K562 (cell line): ENCODE results near the gene IPO9. TPM values are rescaled to one million over a fixed set of nuclear protein-coding genes. Genes with fewer than 3 reads are reported as not detected.

Source experiments
- ATAC-seq: fragments of 200-7000 bp; cut with Tn5 transposase; 3 replicates; pipeline ENCODE4 v1.9.1; 2020; ENCODE audit warnings: moderate library complexity
- BruUV-seq: library from RNA; stranded (reverse); fragments of 400-500 nt; replicated peaks from 2 replicates; lab custom pipeline; 2021; lab: Mats Ljungman, UMichigan
- CTCF ChIA-PET: fragments of 300-600 bp; formaldehyde crosslinking; extraction: SDS; loops from one replicate; lab custom pipeline; 2021; ENCODE audit warnings: low intra/inter-chr PET ratio; lab: Yijun Ruan, JAX
- POLR2A ChIA-PET: fragments of 300-600, 350-650 bp; sonication (Branson Sonifier 250); formaldehyde crosslinking; extraction: SDS; loops from one replicate; lab custom pipeline; 2021; ENCODE audit warnings: antibody characterized with exemption, inconsistent platforms; lab: Yijun Ruan, JAX
- DNase-seq, 4 experiments: peaks; one replicate each; pipeline versions ENCODE4 v3.0.0 to v3.0.0-alpha.2; 2011 to 2018; ENCODE audit warnings: low spot score in 3 of 4, mixed read lengths in 3 of 4; ENCODE audit errors: extremely low read depth in 1 of 4
- FAIRE-seq: peaks from 2 replicates; lab custom pipeline; 2011; peaks lifted over from hg19 to GRCh38; lab: Jason Lieb, UNC
- H2AFZ ChIP-seq: 2 replicates; pipeline ENCODE4 v1.6.0; 2011; ENCODE audit warnings: low read depth, low read length, control low read depth, inconsistent platforms
- H3K27ac ChIP-seq: fragments of 200-600 bp; 3 replicates; pipeline ENCODE4 v1.8.0; 2011; ENCODE audit warnings: low read depth, mild to moderate bottlenecking, control low read depth, inconsistent platforms, low read length, moderate library complexity, mixed read lengths; ENCODE audit errors: extremely low read depth
- H3K27me3 ChIP-seq, 2 experiments: fragments of 300-600 bp in 1 of 2; 2 replicates in 1 of 2; 3 replicates in 1 of 2; pipeline versions ENCODE4 v1.6.0 to v1.8.0; 2011; ENCODE audit warnings: inconsistent platforms in 2 of 2, low read length in 2 of 2, mild to moderate bottlenecking in 1 of 2, mixed read lengths in 1 of 2, moderate library complexity in 1 of 2; ENCODE audit not compliant: control insufficient read depth in 2 of 2, insufficient read depth in 2 of 2
- H3K36me3 ChIP-seq: fragments of 300-600 bp; 3 replicates; pipeline ENCODE4 v1.8.0; 2011; ENCODE audit warnings: mild to moderate bottlenecking, low read length, inconsistent platforms; ENCODE audit not compliant: control insufficient read depth, insufficient read depth
- H3K4me1 ChIP-seq, 2 experiments: fragments of 200-600 bp in 1 of 2; replicated peaks in 1 of 2; 2 replicates in 1 of 2; 3 replicates in 1 of 2; pipeline versions ENCODE4 v1.5.1 to v1.8.0; 2011; ENCODE audit warnings: inconsistent platforms in 2 of 2, low read length in 2 of 2, mild to moderate bottlenecking in 1 of 2, mixed read lengths in 1 of 2, moderate library complexity in 1 of 2; ENCODE audit not compliant: control insufficient read depth in 2 of 2, insufficient read depth in 2 of 2
- H3K4me2 ChIP-seq: 2 replicates; pipeline ENCODE4 v1.6.1; 2011; ENCODE audit warnings: low read length, control low read depth, inconsistent platforms, mixed read lengths; ENCODE audit not compliant: insufficient read depth
- H3K4me3 ChIP-seq: fragments of 200-600 bp; sonication (generic), shearing (Covaris generic); 2 replicates; pipeline ENCODE4 v1.5.1; 2016; ENCODE audit warnings: control low read depth, inconsistent platforms
- H3K79me2 ChIP-seq: fragments of 200-600 bp; 3 replicates; pipeline ENCODE4 v1.8.0; 2011; ENCODE audit warnings: low read length, inconsistent platforms; ENCODE audit not compliant: control insufficient read depth, insufficient read depth
- H3K9ac ChIP-seq, 2 experiments: 2 replicates each; pipeline versions ENCODE4 v1.6.0 to v1.6.1; 2011; ENCODE audit warnings: low read depth in 2 of 2, low read length in 2 of 2, control low read depth in 1 of 2, inconsistent platforms in 1 of 2, mild to moderate bottlenecking in 1 of 2, mixed read lengths in 1 of 2; ENCODE audit not compliant: insufficient read depth in 1 of 2
- H3K9me1 ChIP-seq: one replicate; pipeline ENCODE4 v1.6.0; 2011; ENCODE audit warnings: inconsistent platforms, mild to moderate bottlenecking, low read length, moderate library complexity; ENCODE audit not compliant: control insufficient read depth, insufficient read depth
- H3K9me3 ChIP-seq: replicated peaks from 2 replicates; pipeline ENCODE4 v1.5.1; 2011; ENCODE audit warnings: low read depth, low read length, inconsistent platforms; ENCODE audit not compliant: control insufficient read depth, insufficient read depth
- H4K20me1 ChIP-seq: replicated peaks from 2 replicates; pipeline ENCODE4 v1.6.1; 2011; ENCODE audit warnings: low read length, inconsistent platforms, mixed read lengths; ENCODE audit not compliant: control insufficient read depth, insufficient read depth
- KDM1A ChIP-seq, 2 experiments: fragments of 450-650 bp; IDR thresholded peaks; 2 replicates each; pipeline ENCODE4 v1.6.1; 2016; ENCODE audit warnings: mild to moderate bottlenecking in 2 of 2
- NR2C1 ChIP-seq, 2 experiments: fragments of 450-650 bp; IDR thresholded peaks; 2 replicates each; pipeline ENCODE4 v1.6.1; 2017; ENCODE audit warnings: mild to moderate bottlenecking in 2 of 2, antibody characterized with exemption in 1 of 2, inconsistent platforms in 1 of 2, missing compliant biosample characterization in 1 of 2, missing genetic modification characterization in 1 of 2
- NR2C2 ChIP-seq, 2 experiments: fragments of 200-800 bp in 1 of 2; sonication (Bioruptor generic) in 1 of 2; sonication (generic) in 1 of 2; formaldehyde crosslinking in 1 of 2; IDR thresholded peaks; 2 replicates each; pipeline versions ENCODE4 v1.6.1 to v1.8.0; 2016 to 2022; ENCODE audit warnings: mild to moderate bottlenecking in 1 of 2, missing compliant biosample characterization in 1 of 2, missing genetic modification characterization in 1 of 2, missing genetic modification reagents in 1 of 2
- OTX1 ChIP-seq: fragments of 450-650 bp; formaldehyde crosslinking; IDR thresholded peaks from 2 replicates; pipeline ENCODE4 v1.4.0; 2022; ENCODE audit warnings: mild to moderate bottlenecking
- WGBS: fragments of 100-300 bp; shearing (Covaris generic); methylation state at CpG from one replicate; pipeline ENCODE4 v1.1.6; 2016; ENCODE audit warnings: low coverage, mixed read lengths; ENCODE audit not compliant: insufficient coverage; ENCODE audit errors: missing lambda C conversion rate; 5-methylcytosine and 5-hydroxymethylcytosine counted together
- in situ Hi-C: fragments of 300-500 bp; cut with MboI; formaldehyde crosslinking; loops from 4 replicates; pipeline ENCODE4 v1.15.0; 2018; ENCODE audit warnings: inconsistent platforms, mixed read lengths
- intact Hi-C: fragments of 100-400 bp; cut with micrococcal nuclease; formaldehyde crosslinking; loops from 2 replicates; pipeline ENCODE4 v1.14.2; 2022
- polyA plus RNA-seq, 8 experiments: library from polyadenylated mRNA; depleted of rRNA in 4 of 8; stranded (reverse) in 5 of 8; unstranded in 3 of 8; fragments of >200 nt; fragmentation: Nextera tagmentation in 2 of 8; fragmentation: Illumina TruSeq in 1 of 8; extraction: Ambion mirVana in 2 of 8; extraction: Trizol in 1 of 8; gene quantifications; 2 replicates each; pipeline versions ENCODE4 v1.2.1 to v1.2.3, GENCODE V29; 2011 to 2014; ENCODE audit warnings: inconsistent platforms in 1 of 8, missing spikeins in 1 of 8
- total RNA-seq, 7 experiments: library from RNA; depleted of rRNA in 6 of 7; stranded (reverse); fragments of >200 nt in 6 of 7; fragmentation: Illumina TruSeq in 2 of 7; extraction: Trizol in 2 of 7; gene quantifications; 2 replicates each; pipeline versions ENCODE4 v1.2.1 to v1.2.3, GENCODE V29; 2011 to 2021; ENCODE audit warnings: low replicate concordance in 1 of 7

Gene IPO9
- total and polyA plus RNA-seq, 9 of the 15 experiments (the other 6 are each of a cell fraction or from before 2014, with no cell fraction given), result 27.9 to 78.6 (median 43.9) TPM

DNA sequence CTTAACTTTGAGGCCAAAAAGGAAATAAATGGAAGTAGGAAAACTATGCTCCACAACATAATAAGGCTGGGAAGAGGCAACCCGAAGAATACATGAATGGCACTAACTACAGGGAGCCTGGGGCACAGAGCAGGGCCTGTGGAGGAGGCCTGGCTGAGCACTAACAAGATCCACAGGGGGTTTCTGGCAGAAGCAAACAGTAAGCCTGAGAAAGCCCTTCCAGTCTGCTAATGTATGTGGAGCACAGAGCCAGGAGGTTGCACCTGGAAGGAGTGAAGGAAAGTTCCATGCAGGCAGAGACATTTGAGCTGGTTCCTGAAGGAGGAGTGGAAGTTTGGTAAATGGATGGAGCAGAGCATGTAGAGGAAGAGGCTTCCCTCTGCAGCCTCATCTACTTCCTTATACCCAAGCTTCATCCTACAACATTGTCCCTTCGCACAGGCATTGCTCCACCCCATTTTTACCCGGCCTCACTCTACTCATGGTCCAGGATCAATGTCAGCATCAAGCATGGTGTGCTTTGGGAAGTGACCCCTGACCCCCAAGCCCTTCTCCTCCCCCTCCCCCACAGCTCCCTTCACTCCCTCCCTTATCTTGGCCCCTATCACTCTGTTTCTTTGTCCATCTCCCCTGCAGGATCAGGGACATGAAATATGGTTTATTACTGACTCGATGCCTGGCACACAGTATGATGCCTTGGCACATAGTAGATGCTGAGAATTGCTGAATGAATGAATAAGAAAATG, 83.0 kb downstream of the IPO9 start:
- POLR2A ChIA-PET, result interaction anchor here (0.9 to 1.8 kb wide), 4 partner anchors 8 to 50 kb away, joined by 3 to 10 read pairs (median 6); partner anchors contain the start of gene TIMM17A
- H2AFZ ChIP-seq, result 0 out of 2 replicates have a peak overlapping the region, but pooled peaks have one; percentile 21
- intact Hi-C loops (no loop called here), in situ Hi-C loops (no loop called here)
- H4K20me1 ChIP-seq, result no peaks in the 10 kb centered on the region
- H3K79me2 ChIP-seq, result no peaks in the 10 kb centered on the region
- TF ChIP-seq KDM1A (IDR thresholded peaks at IDR 0.05), result peak in 1 of 2 experiments; percentile 46; a peak in 1 of 4 replicates
- TF ChIP-seq NR2C1 (IDR thresholded peaks at IDR 0.05), result peak; percentile 63
- peak; percentile 80 for TF ChIP-seq NR2C1 (tag; IDR thresholded peaks at IDR 0.05)
- no peak for TF ChIP-seq NR2C2 (CRISPR knock-in tag; IDR thresholded peaks at IDR 0.05)
- TF ChIP-seq NR2C2 (tag; IDR thresholded peaks at IDR 0.05), result peak; percentile 65
- no peak for TF ChIP-seq OTX1 (CRISPR knock-in tag)
- DNase-seq (peak in 1 of 4 experiments; percentile 34), FAIRE-seq (no peak), ATAC-seq (no peak)
- no TSS peak for BruUV-seq
- CTCF ChIA-PET, result no interaction called here
- no peak overlapping the region for H3K27ac ChIP-seq
- H3K4me2 ChIP-seq, result no peak overlapping the region
- H3K4me1 ChIP-seq, result peaks cover 6 to 10% of the 10 kb centered on the region in 2 experiments; a peak in 4 of 5 replicates
- 18% methylated on average over 4 of the region's 4 CpGs for WGBS
- no peaks in the 10 kb centered on the region for H3K9me1 ChIP-seq
- no peaks in the 10 kb centered on the region for H3K27me3 ChIP-seq
- H3K4me3 ChIP-seq, result no peak overlapping the region
- no peaks in the 10 kb centered on the region for H3K9me3 ChIP-seq
- no peaks in the 10 kb centered on the region for H3K36me3 ChIP-seq
- 0 out of 4 replicates have a peak overlapping the region, but pooled peaks of 1 of the 2 experiments have one; percentile 10 for H3K9ac ChIP-seq
